Upper lobe of right lung (tissue), 1 donor: Measurements from ENCODE around the gene NLGN1. TPM values are rescaled to one million over a fixed set of nuclear protein-coding genes. Genes with fewer than 3 reads are reported as not detected.

Experiments
- ATAC-seq: fragments of 200-7000 bp; cut with Tn5 transposase; one replicate; pipeline ENCODE4 v1.9.1; 2020; ENCODE audit warnings: mild to moderate bottlenecking, moderate library complexity
- DNase-seq: peaks from one replicate; pipeline ENCODE4 v3.0.0-alpha.2; 2020
- H3K27ac ChIP-seq: fragments of 200-600 bp; one replicate; pipeline ENCODE4 v1.8.0; 2022
- H3K27me3 ChIP-seq: fragments of 200-600 bp; one replicate; pipeline ENCODE4 v1.8.0; 2022; ENCODE audit warnings: mild to moderate bottlenecking
- H3K36me3 ChIP-seq: fragments of 200-600 bp; one replicate; pipeline ENCODE4 v1.8.0; 2022
- H3K4me1 ChIP-seq: fragments of 200-600 bp; one replicate; pipeline ENCODE4 v1.8.0; 2022
- H3K4me3 ChIP-seq: fragments of 200-600 bp; one replicate; pipeline ENCODE4 v1.8.0; 2022; ENCODE audit warnings: mild to moderate bottlenecking
- H3K9me3 ChIP-seq: fragments of 200-600 bp; one replicate; pipeline ENCODE4 v1.8.0; 2022
- CTCF ChIP-seq: fragments of 200-600 bp; IDR thresholded peaks from one replicate; pipeline ENCODE4 v1.8.0; 2022; ENCODE audit warnings: antibody characterized with exemption
- intact Hi-C: fragments of 100-400 bp; cut with DNase I; formaldehyde crosslinking; loops from one replicate; pipeline ENCODE4 v1.11.0; 2022
- total RNA-seq: library from RNA; stranded (reverse); fragmentation: NEBNext Ultra II Directional; extraction: Animal tissue kit (Norgen Biotek cat#: 25700); gene quantifications from one replicate; pipeline ENCODE4 v1.2.1, GENCODE V29; 2021
- donor health status: DM: no; HTN: yes; CAD: no; lungs with severe emphysema.

NLGN1 gene
- total RNA-seq, 1 donor from 2014 or later, result 3.3 TPM

GRCh38 chr3:174072675-174073074 lies 675.1 kb downstream of the NLGN1 start:
- Histone ChIP-seq H3K4me3 (no peak overlapping the region), H3K4me1 (no peaks in the 10 kb centered on the region), H3K9me3 (no peaks in the 10 kb centered on the region), H3K27me3 (no peaks in the 10 kb centered on the region), H3K27ac (no peak overlapping the region), H3K36me3 (no peaks in the 10 kb centered on the region)
- intact Hi-C loops, result no loop called here
- no peak for ATAC-seq
- TF ChIP-seq CTCF, result no peak
- no peak for DNase-seq

GRCh38 chr3:174083706-174084105 lies 686.2 kb downstream of the NLGN1 start:
- Histone ChIP-seq H3K9me3 (no peaks in the 10 kb centered on the region), H3K27me3 (no peaks in the 10 kb centered on the region), H3K4me1 (no peaks in the 10 kb centered on the region), H3K27ac (no peak overlapping the region), H3K36me3 (no peaks in the 10 kb centered on the region), H3K4me3 (no peak overlapping the region)
- ATAC-seq, result no peak
- intact Hi-C loops, result no loop called here
- DNase-seq, result no peak
- no peak for TF ChIP-seq CTCF

- Histone ChIP-seq H3K27ac (no peak overlapping the region), H3K27me3 (no peaks in the 10 kb centered on the region), H3K9me3 (no peaks in the 10 kb centered on the region), H3K36me3 (no peaks in the 10 kb centered on the region), H3K4me1 (no peaks in the 10 kb centered on the region), H3K4me3 (no peak overlapping the region)
- DNase-seq (no peak), ATAC-seq (no peak)
- TF ChIP-seq CTCF, result no peak
- intact Hi-C loops, result no loop called here
Observed at GRCh38 chr3:174089592-174089991, 692.0 kb downstream of the NLGN1 start.

GRCh38 chr3:174094669-174095068 lies 697.1 kb downstream of the NLGN1 start:
- intact Hi-C loops, result no loop called here
- Histone ChIP-seq H3K36me3 (no peaks in the 10 kb centered on the region), H3K4me1 (no peaks in the 10 kb centered on the region)

GRCh38 chr3:174097686-174098085 lies 700.1 kb downstream of the NLGN1 start:
- no peak for TF ChIP-seq CTCF
- ATAC-seq, result no peak

More at GRCh38 chr3:174094669-174095068, 697.1 kb downstream of the NLGN1 start:
- TF ChIP-seq CTCF, result no peak
- H3K9me3 ChIP-seq, result no peaks in the 10 kb centered on the region
- ATAC-seq (no peak), DNase-seq (no peak)
- no peak overlapping the region for H3K27ac ChIP-seq
- no peaks in the 10 kb centered on the region for H3K27me3 ChIP-seq
- no peak overlapping the region for H3K4me3 ChIP-seq

GRCh38 chr3:174098746-174099145 lies 701.2 kb downstream of the NLGN1 start:
- no peak for ATAC-seq
- Histone ChIP-seq H3K4me3 (no peak overlapping the region), H3K27ac (no peak overlapping the region), H3K9me3 (no peaks in the 10 kb centered on the region), H3K27me3 (no peaks in the 10 kb centered on the region), H3K36me3 (no peaks in the 10 kb centered on the region), H3K4me1 (no peaks in the 10 kb centered on the region)
- TF ChIP-seq CTCF, result no peak
- DNase-seq, result no peak
- intact Hi-C loops, result no loop called here

More at GRCh38 chr3:174097686-174098085, 700.1 kb downstream of the NLGN1 start:
- Histone ChIP-seq H3K9me3 (no peaks in the 10 kb centered on the region), H3K27me3 (no peaks in the 10 kb centered on the region), H3K27ac (no peak overlapping the region), H3K36me3 (no peaks in the 10 kb centered on the region), H3K4me3 (no peak overlapping the region), H3K4me1 (no peaks in the 10 kb centered on the region)
- no peak for DNase-seq
- intact Hi-C loops, result no loop called here
